H9 (cell line): ENCODE data around the gene EFNA5. TPM values are rescaled to one million over a fixed set of nuclear protein-coding genes. Genes with fewer than 3 reads are reported as not detected.

Experiments used
- DNase-seq: peaks from one replicate; pipeline ENCODE4 v3.0.0-alpha.2; 2017
- H2AFZ ChIP-seq: one replicate; pipeline ENCODE4 v1.6.1; 2013; ENCODE audit warnings: mild to moderate bottlenecking, low read length, control low read depth, moderate library complexity
- H2AK5ac ChIP-seq: 2 replicates; pipeline ENCODE4 v1.6.1; 2013; ENCODE audit warnings: low read length, control low read depth, mixed read lengths; ENCODE audit not compliant: insufficient read length
- H2BK120ac ChIP-seq: one replicate; pipeline ENCODE4 v1.6.1; 2013; ENCODE audit warnings: low read depth, mild to moderate bottlenecking, low read length, control low read depth, inconsistent platforms; ENCODE audit not compliant: poor library complexity, severe bottlenecking
- H2BK12ac ChIP-seq: 2 replicates; pipeline ENCODE4 v1.6.1; 2013; ENCODE audit warnings: low read length, control low read depth, mixed read lengths, low read depth; ENCODE audit not compliant: insufficient read length
- H2BK15ac ChIP-seq: 2 replicates; pipeline ENCODE4 v1.6.1; 2013; ENCODE audit warnings: low read depth, low read length, control low read depth
- H2BK20ac ChIP-seq: one replicate; pipeline ENCODE4 v1.6.1; 2013; ENCODE audit warnings: low read depth, mild to moderate bottlenecking, low read length, control low read depth, inconsistent platforms; ENCODE audit not compliant: poor library complexity, severe bottlenecking
- H2BK5ac ChIP-seq: 2 replicates; pipeline ENCODE4 v1.6.1; 2013; ENCODE audit warnings: low read length, control low read depth, mixed read lengths; ENCODE audit not compliant: insufficient read length
- H3K14ac ChIP-seq: 2 replicates; pipeline ENCODE4 v1.6.1; 2013; ENCODE audit warnings: low read length, control low read depth; ENCODE audit not compliant: insufficient read depth
- H3K18ac ChIP-seq: 2 replicates; pipeline ENCODE4 v1.6.1; 2013; ENCODE audit warnings: low read depth, mild to moderate bottlenecking, mixed read lengths, low read length, control low read depth; ENCODE audit not compliant: insufficient read length
- H3K23ac ChIP-seq: 2 replicates; pipeline ENCODE4 v1.6.1; 2013; ENCODE audit warnings: low read length, control low read depth, mixed read lengths, low read depth; ENCODE audit not compliant: insufficient read length
- H3K23me2 ChIP-seq: 2 replicates; pipeline ENCODE4 v1.6.1; 2013; ENCODE audit warnings: low read depth, mild to moderate bottlenecking, mixed read lengths, low read length, control low read depth; ENCODE audit not compliant: insufficient read length, poor library complexity, severe bottlenecking
- H3K27ac ChIP-seq: 2 replicates; pipeline ENCODE4 v1.5.1; 2013; ENCODE audit warnings: low read length, control low read depth, mixed read lengths, low read depth; ENCODE audit not compliant: insufficient read length
- H3K27me3 ChIP-seq: 2 replicates; pipeline ENCODE4 v1.6.1; 2013; ENCODE audit warnings: low read length, control low read depth, inconsistent platforms; ENCODE audit not compliant: insufficient read depth
- H3K4ac ChIP-seq: 2 replicates; pipeline ENCODE4 v1.6.1; 2013; ENCODE audit warnings: low read depth, mild to moderate bottlenecking, control low read depth, inconsistent platforms, low read length, moderate library complexity
- H3K4me1 ChIP-seq: 2 replicates; pipeline ENCODE4 v1.6.1; 2013; ENCODE audit warnings: low read length, control low read depth, inconsistent platforms; ENCODE audit not compliant: insufficient read depth
- H3K4me2 ChIP-seq: 2 replicates; pipeline ENCODE4 v1.6.1; 2013; ENCODE audit warnings: low read length, control low read depth, mixed read lengths; ENCODE audit not compliant: insufficient read length, insufficient read depth
- H3K56ac ChIP-seq: 2 replicates; pipeline ENCODE4 v1.6.1; 2013; ENCODE audit warnings: low read depth, mild to moderate bottlenecking, mixed read lengths, low read length, control low read depth; ENCODE audit not compliant: insufficient read length
- H3K79me1 ChIP-seq: 2 replicates; pipeline ENCODE4 v1.6.1; 2013; ENCODE audit warnings: low read depth, mild to moderate bottlenecking, moderate library complexity, low read length, control low read depth, inconsistent platforms; ENCODE audit not compliant: insufficient read depth, poor library complexity, severe bottlenecking
- H3K79me2 ChIP-seq: 2 replicates; pipeline ENCODE4 v1.6.1; 2013; ENCODE audit warnings: low read length, control low read depth, inconsistent platforms; ENCODE audit not compliant: insufficient read depth
- H3K9ac ChIP-seq: 2 replicates; pipeline ENCODE4 v1.6.1; 2013; ENCODE audit warnings: low read length, control low read depth, mixed read lengths; ENCODE audit not compliant: insufficient read length; ENCODE audit errors: extremely low read depth
- H3K9me3 ChIP-seq: one replicate; pipeline ENCODE4 v1.6.1; 2013; ENCODE audit warnings: low read depth, low read length, inconsistent platforms; ENCODE audit not compliant: control insufficient read depth
- H3T11ph ChIP-seq: one replicate; pipeline ENCODE4 v1.6.1; 2013; ENCODE audit warnings: mild to moderate bottlenecking, low read length, control low read depth, inconsistent platforms
- H4K20me1 ChIP-seq: one replicate; pipeline ENCODE4 v1.6.1; 2013; ENCODE audit not compliant: control insufficient read depth, insufficient read length, insufficient read depth
- H4K5ac ChIP-seq: 2 replicates; pipeline ENCODE4 v1.6.1; 2013; ENCODE audit warnings: low read depth, mild to moderate bottlenecking, mixed read lengths, low read length, control low read depth; ENCODE audit not compliant: insufficient read length
- H4K8ac ChIP-seq: replicated peaks from 2 replicates; pipeline ENCODE4 v1.6.1; 2013; ENCODE audit warnings: low read length, control low read depth, mixed read lengths, low read depth; ENCODE audit not compliant: insufficient read length
- H4K91ac ChIP-seq: 2 replicates; pipeline ENCODE4 v1.6.1; 2013; ENCODE audit warnings: low read depth, mild to moderate bottlenecking, moderate library complexity, mixed read lengths, low read length, control low read depth; ENCODE audit not compliant: insufficient read length
- H3K27ac Mint-ChIP-seq, 3 experiments: 2 replicates in 2 of 3; 3 replicates in 1 of 3; pipeline ENCODE4 v1.8.0; 2020 to 2021; ENCODE audit warnings: mixed read lengths in 3 of 3, mild to moderate bottlenecking in 1 of 3, moderate library complexity in 1 of 3
- H3K27me3 Mint-ChIP-seq: 2 replicates; pipeline ENCODE4 v1.8.0; 2021; ENCODE audit warnings: low read depth, mild to moderate bottlenecking, moderate library complexity, mixed read lengths
- H3K36me3 Mint-ChIP-seq, 3 experiments: 2 replicates in 2 of 3; 3 replicates in 1 of 3; pipeline ENCODE4 v1.8.0; 2020 to 2021; ENCODE audit warnings: low read depth in 3 of 3, mixed read lengths in 3 of 3; ENCODE audit not compliant: insufficient read depth in 1 of 3
- H3K4me1 Mint-ChIP-seq, 2 experiments: 2 replicates each; pipeline ENCODE4 v1.8.0; 2020; ENCODE audit warnings: mixed read lengths in 2 of 2
- H3K4me3 Mint-ChIP-seq, 2 experiments: 2 replicates in 1 of 2; 3 replicates in 1 of 2; pipeline ENCODE4 v1.8.0; 2020 to 2021; ENCODE audit warnings: mild to moderate bottlenecking in 2 of 2, mixed read lengths in 2 of 2, moderate library complexity in 1 of 2
- H3K9me3 Mint-ChIP-seq, 2 experiments: 2 replicates in 1 of 2; 3 replicates in 1 of 2; pipeline ENCODE4 v1.8.0; 2020; ENCODE audit warnings: mild to moderate bottlenecking in 2 of 2, mixed read lengths in 2 of 2, moderate library complexity in 1 of 2
- WGBS: extraction: QIAGEN DNeasy Blood & Tissue Kit; methylation state at CpG from one replicate; pipeline ENCODE4 v1.1.7; 2013; ENCODE audit warnings: missing lambda C conversion rate, low lambda C conversion rate, mixed read lengths; ENCODE audit not compliant: insufficient read length; ENCODE audit errors: extremely low coverage; 5-methylcytosine and 5-hydroxymethylcytosine counted together
- total RNA-seq: library from RNA; stranded (reverse); gene quantifications from 2 replicates; pipeline ENCODE4 v1.2.1, GENCODE V29; 2021
- TF ChIP-seq, protein P1 (sequence below): fragments of 200-600 bp; sonication (generic); conservative IDR thresholded peaks from 3 replicates; pipeline ENCODE4 v1.8.0; 2021; ENCODE audit warnings: antibody characterized with exemption, mild to moderate bottlenecking

Gene EFNA5
- total RNA-seq, 1 experiment from 2014 or later: 20.4 TPM

- Histone ChIP-seq H3K14ac (no peak overlapping the region), H2BK5ac (no peak overlapping the region), H3K4ac (no peak overlapping the region), H2AK5ac (no peak overlapping the region), H2AFZ (no peak overlapping the region), H3K56ac (no peak overlapping the region), H3K23me2 (no peaks in the 10 kb centered on the region), H3K27me3 (no peaks in the 10 kb centered on the region), H3K4me1 (peaks cover 11% of the 10 kb centered on the region; the same call in 1 of the 2 replicates), H4K91ac (no peak overlapping the region), H3K27ac (no peak overlapping the region), H2BK12ac (no peak overlapping the region), H3T11ph (no peak overlapping the region), H4K20me1 (no peaks in the 10 kb centered on the region), H2BK15ac (no peak overlapping the region), H4K8ac (no peak overlapping the region), H3K9me3 (no peaks in the 10 kb centered on the region), H3K79me2 (no peaks in the 10 kb centered on the region), H3K9ac (no peak overlapping the region), H3K23ac (no peak overlapping the region), H4K5ac (no peak overlapping the region), H2BK20ac (no peak overlapping the region), H3K79me1 (peaks cover 2% of the 10 kb centered on the region), H3K18ac (no peak overlapping the region), H3K4me2 (no peak overlapping the region), H2BK120ac (no peak overlapping the region)
- Mint-ChIP-seq H3K4me1 (peaks cover 41 to 47% of the 10 kb centered on the region in 2 experiments), H3K27ac (no peak overlapping the region), H3K4me3 (no peak overlapping the region), H3K27me3 (no peaks in the 10 kb centered on the region), H3K9me3 (no peaks in the 10 kb centered on the region), H3K36me3 (peaks cover 0 to 3% (median 0%) of the 10 kb centered on the region in 3 experiments; a peak in 1 of 7 replicates)
- no peak for DNase-seq
- TF ChIP-seq, protein P1, sequence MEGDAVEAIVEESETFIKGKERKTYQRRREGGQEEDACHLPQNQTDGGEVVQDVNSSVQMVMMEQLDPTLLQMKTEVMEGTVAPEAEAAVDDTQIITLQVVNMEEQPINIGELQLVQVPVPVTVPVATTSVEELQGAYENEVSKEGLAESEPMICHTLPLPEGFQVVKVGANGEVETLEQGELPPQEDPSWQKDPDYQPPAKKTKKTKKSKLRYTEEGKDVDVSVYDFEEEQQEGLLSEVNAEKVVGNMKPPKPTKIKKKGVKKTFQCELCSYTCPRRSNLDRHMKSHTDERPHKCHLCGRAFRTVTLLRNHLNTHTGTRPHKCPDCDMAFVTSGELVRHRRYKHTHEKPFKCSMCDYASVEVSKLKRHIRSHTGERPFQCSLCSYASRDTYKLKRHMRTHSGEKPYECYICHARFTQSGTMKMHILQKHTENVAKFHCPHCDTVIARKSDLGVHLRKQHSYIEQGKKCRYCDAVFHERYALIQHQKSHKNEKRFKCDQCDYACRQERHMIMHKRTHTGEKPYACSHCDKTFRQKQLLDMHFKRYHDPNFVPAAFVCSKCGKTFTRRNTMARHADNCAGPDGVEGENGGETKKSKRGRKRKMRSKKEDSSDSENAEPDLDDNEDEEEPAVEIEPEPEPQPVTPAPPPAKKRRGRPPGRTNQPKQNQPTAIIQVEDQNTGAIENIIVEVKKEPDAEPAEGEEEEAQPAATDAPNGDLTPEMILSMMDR: no peak
- WGBS: no CpG with 5 or more reads among the region's 7 CpGs
Observed at GRCh38 chr5:107532916-107533315, 137.8 kb downstream of the EFNA5 start.
